Colonic mucosa (tissue), 4 donors: ENCODE data around the gene KYAT1. TPM values are rescaled to one million over a fixed set of nuclear protein-coding genes. Genes with fewer than 3 reads are reported as not detected.
"Not testable (repeated sequence)": the region's sequence is repeated elsewhere in the genome, so short reads cannot be mapped to it uniquely, and the experiment has no call there.

Experiments used
- DNase-seq: peaks from one replicate; pipeline ENCODE4 v3.0.0-alpha.2; 2020
- H3K27ac ChIP-seq: fragments of 200-600 bp; one replicate; pipeline ENCODE4 v1.8.0; 2021
- H3K27me3 ChIP-seq: fragments of 200-600 bp; one replicate; pipeline ENCODE4 v1.8.0; 2021
- H3K36me3 ChIP-seq: fragments of 200-600 bp; one replicate; pipeline ENCODE4 v1.8.0; 2021
- H3K4me1 ChIP-seq: fragments of 200-600 bp; one replicate; pipeline ENCODE4 v1.8.0; 2021; ENCODE audit warnings: mild to moderate bottlenecking
- H3K4me3 ChIP-seq: fragments of 200-600 bp; one replicate; pipeline ENCODE4 v1.8.0; 2021
- H3K9ac ChIP-seq, 2 donors: one replicate each; pipeline ENCODE4 v1.7.0; 2013; ENCODE audit warnings: control low read depth in 2 of 2, low read depth in 2 of 2, low read length in 2 of 2
- H3K9me3 ChIP-seq: fragments of 200-600 bp; one replicate; pipeline ENCODE4 v1.8.0; 2021
- CTCF ChIP-seq: fragments of 200-600 bp; IDR thresholded peaks from one replicate; pipeline ENCODE4 v1.8.0; 2022; ENCODE audit warnings: antibody characterized with exemption, mild to moderate bottlenecking
- intact Hi-C: fragments of 100-400 bp; cut with DNase I; formaldehyde crosslinking; loops from one replicate; pipeline ENCODE4 v1.14.1; 2022
- total RNA-seq, 2 donors: library from RNA; stranded (reverse); fragmentation: NEBNext Ultra II Directional in 1 of 2; extraction: Animal tissue kit (Norgen Biotek cat#: 25700) in 1 of 2; gene quantifications; one replicate each; pipeline ENCODE4 v1.2.1, GENCODE V29; 2021
- donor health status: healthy.
- donor health status: DM: no; HTN: no; CAD: no.
- donor health status: DM: no; HTN: no; CAD: no.

KYAT1 gene
- total RNA-seq, 2 donors from 2014 or later, result 2.0 to 5.1 TPM

DNA sequence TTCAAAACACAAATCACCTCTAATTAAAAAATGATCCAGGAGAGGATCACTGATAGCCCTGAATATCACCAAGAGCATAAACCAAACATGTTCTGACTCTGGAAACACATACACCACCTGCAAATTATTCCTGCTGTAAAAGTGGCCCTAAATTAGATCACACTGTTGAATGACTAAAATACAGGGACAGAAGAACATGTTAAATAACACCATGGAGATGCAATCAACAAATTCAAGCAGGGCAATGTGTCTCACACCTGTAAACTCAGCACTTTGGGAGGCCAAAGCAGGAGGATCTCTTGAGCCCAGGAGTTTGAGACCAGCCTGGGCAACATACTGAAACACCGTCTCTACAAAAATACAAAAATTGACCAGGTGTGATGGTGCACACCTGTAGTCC, 33.9 kb downstream of the KYAT1 start:
- intact Hi-C loops, result no loop called here
- no peaks in the 10 kb centered on the region for H3K4me1 ChIP-seq
- no peak for TF ChIP-seq CTCF
- DNase-seq, result no peak
- no peaks in the 10 kb centered on the region for H3K27me3 ChIP-seq
- no peak overlapping the region for H3K4me3 ChIP-seq
- H3K36me3 ChIP-seq, result no peaks in the 10 kb centered on the region
- H3K27ac ChIP-seq, result no peak overlapping the region
- no peaks in the 10 kb centered on the region for H3K9me3 ChIP-seq
- no peak overlapping the region for H3K9ac ChIP-seq

- no peak for DNase-seq
- no peaks in the 10 kb centered on the region for H3K4me1 ChIP-seq
- no peak overlapping the region for H3K9ac ChIP-seq
- H3K27ac ChIP-seq, result no peak overlapping the region
- TF ChIP-seq CTCF, result no peak
- no peaks in the 10 kb centered on the region for H3K27me3 ChIP-seq
- intact Hi-C loops, result no loop called here
- H3K36me3 ChIP-seq, result no peaks in the 10 kb centered on the region
- no peaks in the 10 kb centered on the region for H3K9me3 ChIP-seq
- no peak overlapping the region for H3K4me3 ChIP-seq
Observed at GRCh38 chr9:128846680-128847030, 35.1 kb downstream of the KYAT1 start.

DNA sequence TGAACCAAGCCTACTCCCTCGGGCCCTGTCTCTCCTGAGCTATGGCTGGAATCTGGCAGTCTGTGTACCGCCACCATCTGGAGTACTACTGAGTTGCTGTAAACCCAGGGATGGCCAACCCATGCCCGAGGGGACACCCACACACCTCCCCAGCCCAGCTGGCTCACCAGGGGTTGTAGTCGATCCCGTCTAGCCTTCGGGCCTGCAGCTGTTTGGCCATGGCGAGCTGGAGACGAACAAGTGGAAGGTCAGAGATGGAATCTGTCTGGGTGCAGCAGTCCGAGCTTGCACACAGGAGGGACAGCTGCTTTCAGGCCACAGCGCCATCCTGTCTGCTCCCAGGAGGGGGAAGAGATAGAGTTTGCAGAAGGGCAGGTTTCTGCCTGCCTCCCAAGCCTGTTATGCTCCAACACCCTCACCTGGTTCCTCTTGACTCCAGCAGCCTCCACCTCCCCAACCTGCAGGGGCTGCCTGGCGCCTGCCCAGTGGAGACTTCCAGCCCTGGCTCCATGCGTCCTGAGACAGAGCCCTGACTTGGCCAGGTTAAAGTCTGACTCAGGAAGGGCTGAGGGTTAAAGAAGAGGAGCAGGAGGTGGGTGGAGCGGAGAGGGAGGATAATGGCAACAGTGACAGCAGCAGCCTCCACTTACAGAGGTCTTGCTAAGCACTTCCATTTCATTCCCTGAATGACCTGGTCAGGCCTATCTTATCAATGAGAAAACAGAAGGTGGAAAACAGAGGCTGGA, 36.4 kb downstream of the KYAT1 start:
- Histone ChIP-seq H3K27ac (no peak overlapping the region), H3K9ac (no peak overlapping the region), H3K27me3 (no peaks in the 10 kb centered on the region), H3K36me3 (no peaks in the 10 kb centered on the region), H3K4me3 (no peak overlapping the region), H3K9me3 (no peaks in the 10 kb centered on the region), H3K4me1 (no peaks in the 10 kb centered on the region)
- intact Hi-C loops, result no loop called here
- TF ChIP-seq CTCF, result no peak
- DNase-seq, result no peak

- H3K27ac ChIP-seq, DNase-seq, H3K27me3 ChIP-seq, intact Hi-C loops, H3K36me3 ChIP-seq, H3K9ac ChIP-seq, H3K9me3 ChIP-seq, H3K4me1 ChIP-seq, H3K4me3 ChIP-seq: not testable (repeated sequence)
Observed at GRCh38 chr9:128843171-128843570, 38.6 kb downstream of the KYAT1 start.

DNA sequence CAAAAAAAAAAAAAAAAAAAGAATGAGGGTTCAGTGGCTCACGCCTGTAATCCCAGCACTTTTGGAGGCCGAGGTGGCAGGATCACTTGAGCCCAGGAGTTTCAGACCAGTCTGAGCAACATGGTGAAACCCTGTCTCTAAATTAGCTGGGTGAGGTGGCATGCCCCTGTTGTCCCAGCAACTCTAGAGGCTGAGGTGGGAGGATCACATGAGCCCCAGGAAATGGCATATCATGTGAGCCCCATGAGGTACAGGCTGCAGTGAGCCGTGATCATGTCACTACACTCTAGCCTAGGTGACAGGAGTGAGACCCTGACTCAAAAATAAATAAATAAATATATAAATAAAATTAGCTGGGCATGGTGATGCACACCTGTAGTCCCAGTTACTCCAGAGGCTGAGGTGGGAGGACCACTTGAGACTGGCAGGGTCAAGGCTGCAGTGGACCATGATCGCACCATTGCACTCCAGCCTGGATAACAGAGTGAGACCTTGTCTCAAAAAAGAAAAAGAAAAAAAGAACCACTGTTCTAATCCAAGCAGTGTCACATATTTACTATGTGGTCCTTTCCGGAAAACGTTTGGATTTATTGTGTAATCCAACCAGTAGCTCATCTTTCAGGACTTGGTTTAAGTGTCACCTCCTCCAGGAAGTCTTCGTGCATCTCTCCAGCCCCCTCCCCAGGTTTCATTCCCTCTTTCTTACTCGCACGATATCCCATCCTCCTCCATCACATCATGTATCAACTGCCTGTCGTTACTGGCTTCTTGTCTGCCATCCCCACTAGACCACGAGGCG, 39.9 kb downstream of the KYAT1 start:
- Histone ChIP-seq H3K4me3 (no peak overlapping the region), H3K9ac (no peak overlapping the region), H3K36me3 (no peaks in the 10 kb centered on the region), H3K27ac (no peak overlapping the region), H3K27me3 (no peaks in the 10 kb centered on the region), H3K4me1 (no peaks in the 10 kb centered on the region), H3K9me3 (no peaks in the 10 kb centered on the region)
- intact Hi-C loops, result no loop called here
- DNase-seq, result no peak
- TF ChIP-seq CTCF, result no peak

DNA sequence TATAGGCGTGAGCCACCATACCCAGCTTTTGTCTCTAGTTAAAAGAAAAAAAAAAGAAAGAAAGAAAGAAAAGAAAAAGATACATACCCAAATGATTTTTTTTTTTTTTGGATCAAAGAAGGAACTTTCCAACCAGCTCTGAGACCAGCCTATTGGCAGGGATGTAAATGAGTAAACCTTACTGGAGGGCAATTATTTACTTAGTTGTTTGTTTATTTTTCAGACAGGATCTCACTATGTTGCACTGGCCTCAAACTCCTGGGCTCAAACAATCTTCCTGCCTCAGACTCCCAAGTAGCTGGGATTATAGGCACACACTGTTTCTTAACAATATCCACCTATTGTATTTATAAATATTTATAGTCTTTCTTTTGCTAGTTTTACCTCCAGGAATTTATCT, 41.2 kb downstream of the KYAT1 start:
- H3K9ac ChIP-seq, result no peak overlapping the region
- no peaks in the 10 kb centered on the region for H3K9me3 ChIP-seq
- no peaks in the 10 kb centered on the region for H3K27me3 ChIP-seq
- H3K4me1 ChIP-seq, result no peaks in the 10 kb centered on the region
- DNase-seq, result no peak
- H3K27ac ChIP-seq, result no peak overlapping the region
- intact Hi-C loops, result no loop called here
- no peak overlapping the region for H3K4me3 ChIP-seq
- no peaks in the 10 kb centered on the region for H3K36me3 ChIP-seq
- no peak for TF ChIP-seq CTCF
